Body of pancreas (tissue), 4 donors: Measurements from ENCODE around the gene NOP9.

Experiments
- CTCF ChIP-seq, 7 experiments: fragments of 450-650 bp in 4 of 7; fragments of 200-600 bp in 3 of 7; sonication (generic) in 3 of 7; IDR thresholded peaks; one replicate each; pipeline ENCODE4 v1.5.1; 2016 to 2019; ENCODE audit warnings: antibody characterized with exemption in 7 of 7
- POLR2A ChIP-seq, 3 donors: fragments of 450-650 bp; IDR thresholded peaks; one replicate each; pipeline ENCODE4 v1.6.1; 2016; ENCODE audit warnings: antibody characterized with exemption in 3 of 3, mild to moderate bottlenecking in 2 of 3

GRCh38 chr14:24338843-24339242 lies 39.2 kb downstream of the NOP9 start:
- no peak for TF ChIP-seq CTCF (IDR thresholded peaks at IDR 0.05)
- no peak for TF ChIP-seq POLR2A (IDR thresholded peaks at IDR 0.05)
